Astrocyte of the spinal cord (primary cell): ENCODE data around the gene PIEZO2.

Experiments used
- DNase-seq: peaks from one replicate; pipeline ENCODE4 v3.0.0; 2011; ENCODE audit warnings: low read depth, low spot score
- H3K4me3 ChIP-seq: 2 replicates; pipeline ENCODE4 v1.5.1; 2011; ENCODE audit warnings: low read depth, mild to moderate bottlenecking, low read length, moderate library complexity
- CTCF ChIP-seq: IDR thresholded peaks from 2 replicates; pipeline ENCODE4 v1.5.1; 2012; ENCODE audit warnings: low read depth, mild to moderate bottlenecking, low read length, inconsistent platforms
- in situ Hi-C: cut with HindIII; loops from 2 replicates; pipeline ENCODE4 v1.10.0; 2017; ENCODE audit warnings: low sequenced_read_pairs

PIEZO2 gene

GRCh38 chr18:11115276-11115675, 34.1 kb downstream of the PIEZO2 start:
- in situ Hi-C loops, result no loop called here
- no peak for TF ChIP-seq CTCF
- DNase-seq, result no peak
- no peak overlapping the region for H3K4me3 ChIP-seq

- no peak for TF ChIP-seq CTCF
- in situ Hi-C loops, result no loop called here
- no peak overlapping the region for H3K4me3 ChIP-seq
- no peak for DNase-seq
Observed at GRCh38 chr18:11114653-11115052, 34.7 kb downstream of the PIEZO2 start.

GRCh38 chr18:11113937-11114336, 35.4 kb downstream of the PIEZO2 start:
- in situ Hi-C loops, result no loop called here
- TF ChIP-seq CTCF, result no peak
- H3K4me3 ChIP-seq, result no peak overlapping the region
- DNase-seq, result no peak

- DNase-seq, result no peak
- no peak overlapping the region for H3K4me3 ChIP-seq
- in situ Hi-C loops, result no loop called here
- TF ChIP-seq CTCF, result no peak
Observed at GRCh38 chr18:11113046-11113548, 36.3 kb downstream of the PIEZO2 start.

GRCh38 chr18:11112286-11112685, 37.1 kb downstream of the PIEZO2 start:
- no peak for DNase-seq
- no peak for TF ChIP-seq CTCF
- in situ Hi-C loops, result no loop called here
- no peak overlapping the region for H3K4me3 ChIP-seq

- TF ChIP-seq CTCF, result no peak
Observed at GRCh38 chr18:11110509-11110908, 38.9 kb downstream of the PIEZO2 start.

GRCh38 chr18:11108947-11109346, 40.4 kb downstream of the PIEZO2 start:
- in situ Hi-C loops, result no loop called here

More at GRCh38 chr18:11110509-11110908, 38.9 kb downstream of the PIEZO2 start:
- H3K4me3 ChIP-seq, result no peak overlapping the region
- no peak for DNase-seq
- in situ Hi-C loops, result no loop called here

More at GRCh38 chr18:11108947-11109346, 40.4 kb downstream of the PIEZO2 start:
- H3K4me3 ChIP-seq, result no peak overlapping the region
- no peak for TF ChIP-seq CTCF
- DNase-seq, result no peak
